Karpas-422 (cell line): ENCODE measurements around the gene ASPSCR1. TPM values are rescaled to one million over a fixed set of nuclear protein-coding genes. Genes with fewer than 3 reads are reported as not detected.

Experiments
- DNase-seq: peaks from one replicate; pipeline ENCODE4 v3.0.0-alpha.2; 2015
- H2AFZ ChIP-seq: fragments of 200-600 bp; sonication (generic); 2 replicates; pipeline ENCODE4 v1.6.1; 2014; ENCODE audit warnings: antibody characterized with exemption, low read length, mixed read lengths
- H3K27ac ChIP-seq: fragments of 200-600 bp; sonication (generic); 2 replicates; pipeline ENCODE4 v1.5.1; 2014; ENCODE audit warnings: mild to moderate bottlenecking, low read length, moderate library complexity
- H3K27me3 ChIP-seq: fragments of 200-600 bp; sonication (generic); 2 replicates; pipeline ENCODE4 v1.6.1; 2014; ENCODE audit warnings: low read length, mixed read lengths
- H3K36me3 ChIP-seq: fragments of 200-600 bp; sonication (generic); 2 replicates; pipeline ENCODE4 v1.6.1; 2014; ENCODE audit warnings: low read length, mixed read lengths; ENCODE audit not compliant: insufficient read depth
- H3K4me1 ChIP-seq: fragments of 200-600 bp; sonication (generic); 2 replicates; pipeline ENCODE4 v1.6.1; 2014; ENCODE audit warnings: mild to moderate bottlenecking, low read length, mixed read lengths
- H3K4me2 ChIP-seq: fragments of 200-600 bp; sonication (generic); 2 replicates; pipeline ENCODE4 v1.6.1; 2014; ENCODE audit warnings: low read length, low read depth, mild to moderate bottlenecking; ENCODE audit not compliant: poor library complexity, severe bottlenecking
- H3K4me3 ChIP-seq: fragments of 200-600 bp; sonication (generic); 2 replicates; pipeline ENCODE4 v1.5.1; 2014; ENCODE audit warnings: mild to moderate bottlenecking, antibody characterized with exemption, low read length, mixed read lengths
- H3K79me2 ChIP-seq: fragments of 200-600 bp; sonication (generic); 2 replicates; pipeline ENCODE4 v1.6.1; 2014; ENCODE audit warnings: mild to moderate bottlenecking, low read length, mixed read lengths
- H3K9ac ChIP-seq: fragments of 200-600 bp; sonication (generic); 2 replicates; pipeline ENCODE4 v1.6.0; 2014; ENCODE audit warnings: low read length
- H3K9me2 ChIP-seq: fragments of 200-600 bp; sonication (generic), shearing (Covaris generic); replicated peaks from 2 replicates; pipeline ENCODE4 v1.6.0; 2014; ENCODE audit warnings: mild to moderate bottlenecking, low read length, moderate library complexity; ENCODE audit not compliant: insufficient read depth
- H3K9me3 ChIP-seq: fragments of 300-700, 200-600 bp; sonication (generic); 2 replicates; pipeline ENCODE4 v1.6.1; 2014; ENCODE audit warnings: low read length, mixed read lengths
- H4K20me1 ChIP-seq: fragments of 200-600 bp; sonication (generic); 2 replicates; pipeline ENCODE4 v1.6.1; 2014; ENCODE audit warnings: mild to moderate bottlenecking, antibody characterized with exemption, low read length, low read depth; ENCODE audit not compliant: insufficient read depth
- total RNA-seq: library from RNA; depleted of rRNA; stranded (reverse); fragments of >200 nt; shearing (Covaris generic); gene quantifications from 2 replicates; pipeline ENCODE4 v1.2.3, GENCODE V29; 2014; ENCODE audit warnings: low replicate concordance

Gene ASPSCR1
- total RNA-seq, 1 experiment from 2014 or later: 38.7 TPM

DNA sequence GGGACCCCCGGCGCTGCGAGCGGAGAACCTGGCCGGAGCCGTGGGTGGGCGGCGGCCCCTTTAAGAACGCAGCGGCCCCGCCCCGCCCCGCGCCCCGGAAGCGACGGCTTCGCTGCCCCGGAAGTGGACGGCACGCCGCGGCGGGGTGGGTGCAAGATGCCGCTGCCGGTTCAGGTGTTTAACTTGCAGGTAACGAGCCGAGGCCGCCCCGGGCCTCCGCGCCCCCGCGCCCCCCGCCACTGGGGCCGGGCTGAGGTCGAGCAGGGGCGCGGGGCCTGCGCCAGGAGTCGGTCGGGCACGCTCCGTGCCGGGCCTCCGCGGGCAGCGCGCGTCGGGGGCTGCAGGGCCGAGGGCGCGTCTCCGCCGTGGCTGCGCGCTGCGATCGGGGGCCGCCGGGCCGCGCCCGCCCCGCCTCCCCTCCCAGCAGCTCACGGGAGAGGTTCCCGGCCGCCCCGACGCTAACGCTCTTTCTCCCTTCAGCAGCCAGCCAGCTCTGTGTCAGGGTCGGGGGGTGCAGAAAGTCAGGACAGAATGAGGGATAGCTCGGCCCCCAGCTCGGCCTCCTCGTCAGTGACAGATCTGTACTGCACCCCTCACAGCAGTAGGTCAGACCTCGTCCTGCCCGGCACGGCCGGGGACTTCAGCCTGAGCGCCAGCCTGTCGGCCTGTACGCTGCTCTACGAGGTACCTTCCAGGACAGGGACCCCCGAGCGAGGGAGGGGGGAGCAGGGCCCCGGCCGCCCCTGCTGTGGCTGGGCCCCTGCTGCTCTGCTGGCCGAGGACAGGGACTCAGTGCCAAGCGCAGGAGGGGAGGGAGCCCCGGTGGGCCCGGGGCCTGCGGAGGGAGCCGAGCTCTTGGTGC is 74.6 kb downstream of the ASPSCR1 start, which contains the start of the genes GPS1 and RFNG:
Gene GPS1, plus strand, starts transcription at position 123 of the 862 bp plus-strand sequence. Its CDS starts 34 bp downstream, at position 157.
Gene RFNG, minus strand, starts transcription at position 36 of the 862 bp plus-strand sequence. CDS start 45 bp downstream, outside the sequence.
- peaks cover 17% of the 10 kb centered on the region; the same call in 1 of the 2 replicates for H4K20me1 ChIP-seq
- H3K27me3 ChIP-seq: no peaks in the 10 kb centered on the region
- H3K9me3 ChIP-seq: no peaks in the 10 kb centered on the region
- H2AFZ ChIP-seq: no peak within 1 kb of the TSS
- no peaks in the 10 kb centered on the region for H3K9me2 ChIP-seq
- peak within 1 kb of the TSS; percentile 96 for H3K9ac ChIP-seq
- DNase-seq: peak; percentile 92
- H3K4me3 ChIP-seq: peak within 1 kb of the TSS; percentile 99
- H3K79me2 ChIP-seq: peaks cover 17% of the 10 kb centered on the region
- H3K4me1 ChIP-seq: peaks cover 30% of the 10 kb centered on the region
- no peak within 1 kb of the TSS for H3K27ac ChIP-seq
- H3K36me3 ChIP-seq: no peaks in the 10 kb centered on the region
- peak within 1 kb of the TSS; percentile 95 for H3K4me2 ChIP-seq

DNA sequence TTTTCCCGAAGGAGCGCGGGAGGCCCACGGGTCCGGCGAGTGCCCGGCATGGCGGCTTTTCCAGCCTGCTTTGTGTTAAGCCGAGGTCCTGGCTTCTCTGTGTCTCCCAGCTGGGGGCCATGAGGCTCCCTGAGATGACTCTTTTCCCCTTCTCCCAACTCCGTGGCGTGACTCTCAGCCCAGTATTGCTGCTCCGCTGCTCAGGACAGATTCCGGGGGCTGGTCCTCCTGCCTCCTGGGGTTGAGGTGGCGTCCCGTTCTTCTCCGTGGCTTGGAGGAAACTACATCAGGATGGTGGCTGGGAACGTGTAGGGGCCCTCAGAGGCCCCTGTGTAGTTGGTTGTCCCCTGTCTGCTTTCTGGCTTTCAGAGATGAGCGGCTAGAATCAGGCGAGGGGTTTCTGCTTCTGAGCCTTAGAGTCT is 75.2 kb downstream of the ASPSCR1 start:
- Histone ChIP-seq H4K20me1 (peaks cover 17% of the 10 kb centered on the region; the same call in 1 of the 2 replicates), H3K27me3 (no peaks in the 10 kb centered on the region), H3K9me2 (no peaks in the 10 kb centered on the region), H3K36me3 (no peaks in the 10 kb centered on the region), H2AFZ (no peak overlapping the region), H3K9ac (peak overlapping the region; percentile 96), H3K9me3 (no peaks in the 10 kb centered on the region), H3K4me3 (peak overlapping the region; percentile 99), H3K4me1 (peaks cover 30% of the 10 kb centered on the region), H3K79me2 (peaks cover 17% of the 10 kb centered on the region), H3K4me2 (peak overlapping the region; percentile 95), H3K27ac (no peak overlapping the region)
- no peak for DNase-seq

DNA sequence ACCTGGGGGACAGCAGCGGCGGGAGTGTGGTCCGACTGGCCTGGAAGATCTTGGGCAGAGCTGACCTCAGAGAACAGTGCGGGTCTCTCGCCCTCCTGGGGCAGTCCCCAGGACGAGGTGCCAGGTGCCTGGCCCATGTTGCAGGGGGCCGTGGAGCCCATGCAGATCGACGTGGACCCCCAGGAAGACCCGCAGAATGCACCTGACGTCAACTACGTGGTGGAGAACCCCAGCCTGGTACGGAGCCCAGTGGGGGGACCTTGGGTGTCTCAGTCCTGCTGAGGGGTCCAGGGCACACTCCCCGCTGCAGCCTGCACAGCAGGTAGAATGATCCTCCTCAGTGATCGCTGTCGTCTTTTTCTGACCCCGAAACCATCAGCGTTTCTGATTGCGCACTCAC is 75.7 kb downstream of the ASPSCR1 start:
- no peaks in the 10 kb centered on the region for H3K36me3 ChIP-seq
- no peaks in the 10 kb centered on the region for H3K27me3 ChIP-seq
- H3K4me2 ChIP-seq: peak overlapping the region; percentile 95
- no peak for DNase-seq
- no peaks in the 10 kb centered on the region for H3K9me3 ChIP-seq
- no peaks in the 10 kb centered on the region for H3K9me2 ChIP-seq
- H3K4me1 ChIP-seq: peaks cover 30% of the 10 kb centered on the region
- H3K4me3 ChIP-seq: peak overlapping the region; percentile 99
- no peak overlapping the region for H2AFZ ChIP-seq
- H3K27ac ChIP-seq: no peak overlapping the region
- H3K79me2 ChIP-seq: peaks cover 17% of the 10 kb centered on the region
- H4K20me1 ChIP-seq: peaks cover 17% of the 10 kb centered on the region; the same call in 1 of the 2 replicates
- H3K9ac ChIP-seq: peak overlapping the region; percentile 96

DNA sequence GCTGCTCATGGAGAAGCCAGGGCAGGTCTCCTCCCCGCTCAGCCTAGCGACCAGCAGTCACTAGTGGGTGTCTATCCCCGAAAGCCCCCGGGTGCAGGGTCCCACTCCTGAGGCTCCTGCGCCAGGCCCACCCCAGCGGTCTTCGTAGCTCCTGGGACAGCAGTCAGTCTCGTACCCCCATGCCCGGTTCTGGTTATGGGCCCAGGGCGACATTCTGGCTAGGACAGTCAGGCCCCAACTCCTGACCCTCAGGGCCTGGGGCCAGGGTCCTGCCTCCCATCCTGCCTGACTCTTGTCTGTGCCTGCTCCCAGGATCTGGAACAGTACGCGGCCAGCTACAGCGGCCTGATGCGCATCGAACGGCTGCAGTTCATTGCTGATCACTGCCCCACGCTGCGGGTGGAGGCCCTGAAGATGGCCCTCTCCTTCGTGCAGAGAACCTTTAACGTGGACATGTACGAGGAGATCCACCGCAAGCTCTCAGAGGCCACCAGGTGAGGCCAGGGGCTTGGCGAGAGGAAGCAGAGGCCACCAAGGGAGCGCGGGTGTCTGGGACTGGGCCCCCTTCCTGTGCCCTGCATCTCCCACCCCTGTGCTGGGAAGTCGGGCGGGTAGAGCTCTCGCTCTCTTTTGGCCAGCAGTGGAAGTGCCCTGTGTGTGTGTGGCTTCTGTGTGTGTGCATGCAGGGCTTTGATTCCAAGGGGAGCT is 76.3 kb downstream of the ASPSCR1 start:
- peak overlapping the region; percentile 95 for H3K4me2 ChIP-seq
- no peak for DNase-seq
- no peaks in the 10 kb centered on the region for H3K27me3 ChIP-seq
- H3K9ac ChIP-seq: peak overlapping the region; percentile 96
- peaks cover 17% of the 10 kb centered on the region; the same call in 1 of the 2 replicates for H4K20me1 ChIP-seq
- H3K9me3 ChIP-seq: no peaks in the 10 kb centered on the region
- no peak overlapping the region for H3K27ac ChIP-seq
- H3K79me2 ChIP-seq: peaks cover 17% of the 10 kb centered on the region
- no peak overlapping the region; the same call in 1 of the 2 replicates for H3K4me3 ChIP-seq
- no peaks in the 10 kb centered on the region for H3K36me3 ChIP-seq
- no peaks in the 10 kb centered on the region for H3K9me2 ChIP-seq
- peaks cover 31% of the 10 kb centered on the region for H3K4me1 ChIP-seq
- H2AFZ ChIP-seq: no peak overlapping the region

DNA sequence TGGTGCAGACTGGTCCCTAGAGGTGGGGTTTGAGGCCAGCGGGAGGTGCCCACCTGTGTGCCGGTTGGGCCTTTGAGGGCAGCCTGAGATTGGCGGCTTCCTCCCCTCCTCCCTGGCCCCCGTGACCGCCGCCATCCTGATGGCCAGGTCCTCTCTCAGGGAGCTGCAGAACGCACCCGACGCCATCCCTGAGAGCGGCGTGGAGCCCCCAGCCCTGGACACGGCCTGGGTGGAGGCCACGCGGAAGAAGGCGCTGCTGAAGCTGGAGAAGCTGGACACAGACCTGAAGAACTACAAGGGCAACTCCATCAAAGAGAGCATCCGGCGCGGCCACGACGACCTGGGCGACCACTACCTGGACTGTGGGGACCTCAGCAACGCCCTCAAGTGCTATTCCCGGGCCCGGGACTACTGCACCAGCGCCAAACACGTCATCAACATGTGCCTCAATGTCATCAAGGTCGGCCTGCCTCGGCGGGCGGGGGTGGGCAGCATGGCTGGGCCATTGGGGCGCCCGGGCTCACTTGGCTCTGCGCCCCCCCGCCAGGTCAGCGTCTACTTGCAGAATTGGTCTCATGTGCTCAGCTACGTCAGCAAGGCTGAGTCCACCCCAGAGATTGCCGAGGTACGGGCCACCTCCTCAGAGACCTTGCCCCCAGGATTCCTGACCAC is 77.1 kb downstream of the ASPSCR1 start:
- H3K36me3 ChIP-seq: no peaks in the 10 kb centered on the region
- no peak for DNase-seq

DNA sequence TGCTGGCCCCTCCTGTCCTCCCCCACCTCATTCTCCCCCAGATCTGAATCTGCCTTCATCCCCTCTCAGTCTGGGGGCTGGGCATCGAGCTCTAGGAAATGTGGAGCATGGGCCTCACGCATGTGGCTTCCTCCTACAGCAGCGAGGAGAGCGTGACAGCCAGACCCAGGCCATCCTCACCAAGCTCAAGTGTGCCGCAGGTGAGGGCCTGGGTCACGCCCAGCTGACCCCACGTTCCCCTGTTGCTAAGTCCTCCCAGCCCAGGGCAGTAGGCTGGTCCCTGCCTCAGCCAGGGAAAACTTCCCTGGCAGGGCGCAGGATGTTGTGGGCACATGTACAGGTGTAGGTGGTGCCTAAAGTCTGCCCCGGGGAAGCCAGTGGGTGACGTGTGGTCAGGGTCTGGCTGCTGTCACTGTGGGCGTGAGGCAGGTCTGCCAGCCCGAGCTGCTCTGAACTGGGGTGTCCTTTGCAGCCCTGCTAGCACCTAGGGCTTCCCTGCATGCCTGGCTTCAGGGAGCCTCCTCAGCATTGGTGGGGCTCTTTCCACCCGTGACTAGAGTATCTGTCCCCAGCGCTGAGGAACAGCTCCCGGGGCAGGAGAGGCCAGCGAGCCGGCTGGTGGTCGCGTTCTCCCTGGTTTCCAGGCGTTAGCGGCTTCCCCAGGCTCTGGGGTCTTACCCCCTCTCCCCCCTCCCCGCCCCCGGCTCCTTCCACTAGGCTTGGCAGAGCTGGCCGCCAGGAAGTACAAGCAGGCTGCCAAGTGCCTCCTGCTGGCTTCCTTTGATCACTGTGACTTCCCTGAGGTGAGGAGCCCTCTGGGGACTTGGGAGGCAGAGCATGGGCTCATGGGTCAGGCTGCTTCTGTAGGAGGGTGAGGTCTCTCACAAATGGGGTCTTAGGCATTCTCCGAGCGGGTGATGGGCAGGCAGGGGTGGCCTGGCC is 77.9 kb downstream of the ASPSCR1 start:
- H3K27me3 ChIP-seq: no peaks in the 10 kb centered on the region
- H3K27ac ChIP-seq: no peak overlapping the region
- H3K9me3 ChIP-seq: no peaks in the 10 kb centered on the region
- no peaks in the 10 kb centered on the region for H3K36me3 ChIP-seq
- peaks cover 17% of the 10 kb centered on the region; the same call in 1 of the 2 replicates for H4K20me1 ChIP-seq
- DNase-seq: no peak
- H3K9me2 ChIP-seq: no peaks in the 10 kb centered on the region
- H3K4me2 ChIP-seq: no peak overlapping the region
- peaks cover 17% of the 10 kb centered on the region for H3K79me2 ChIP-seq
- H3K4me1 ChIP-seq: peaks cover 29% of the 10 kb centered on the region
- H2AFZ ChIP-seq: no peak overlapping the region
- H3K9ac ChIP-seq: no peak overlapping the region
- H3K4me3 ChIP-seq: no peak overlapping the region

More for the DNA sequence above, 77.1 kb downstream of the ASPSCR1 start:
- H3K27ac ChIP-seq: no peak overlapping the region
- H3K4me2 ChIP-seq: no peak overlapping the region
- H3K9me2 ChIP-seq: no peaks in the 10 kb centered on the region
- H3K4me3 ChIP-seq: no peak overlapping the region
- no peak overlapping the region for H3K9ac ChIP-seq
- no peak overlapping the region for H2AFZ ChIP-seq
- H4K20me1 ChIP-seq: peaks cover 17% of the 10 kb centered on the region; the same call in 1 of the 2 replicates
- no peaks in the 10 kb centered on the region for H3K27me3 ChIP-seq
- no peaks in the 10 kb centered on the region for H3K9me3 ChIP-seq
- peaks cover 35% of the 10 kb centered on the region for H3K4me1 ChIP-seq
- peaks cover 17% of the 10 kb centered on the region for H3K79me2 ChIP-seq

DNA sequence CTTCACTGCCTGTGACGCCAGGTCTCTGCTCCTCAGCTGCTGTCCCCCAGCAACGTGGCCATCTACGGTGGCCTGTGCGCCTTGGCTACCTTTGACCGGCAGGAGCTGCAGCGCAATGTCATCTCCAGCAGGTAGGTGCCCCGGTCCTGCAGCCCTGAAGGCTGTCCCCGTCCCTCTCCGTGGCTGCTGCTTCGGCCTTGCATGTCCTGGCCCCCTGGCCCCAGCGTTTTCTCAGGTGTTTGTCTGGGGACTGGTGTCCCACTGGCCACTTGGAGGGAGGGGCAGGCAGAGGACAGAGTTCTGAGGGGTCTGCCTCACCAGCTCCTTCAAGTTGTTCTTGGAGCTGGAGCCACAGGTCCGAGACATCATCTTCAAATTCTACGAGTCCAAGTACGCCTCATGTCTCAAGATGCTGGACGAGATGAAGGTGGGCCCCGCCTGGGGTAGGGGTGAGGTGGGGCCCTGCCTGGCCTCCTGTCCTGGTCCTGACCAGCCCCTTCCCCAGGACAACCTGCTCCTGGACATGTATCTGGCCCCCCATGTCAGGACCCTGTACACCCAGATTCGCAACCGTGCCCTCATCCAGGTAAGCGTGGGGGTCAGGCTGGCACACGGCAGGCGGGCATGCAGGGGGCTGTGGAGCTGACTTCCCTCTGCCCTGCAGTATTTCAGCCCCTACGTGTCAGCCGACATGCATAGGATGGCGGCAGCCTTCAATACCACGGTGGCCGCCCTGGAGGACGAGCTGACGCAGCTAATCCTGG is 78.7 kb downstream of the ASPSCR1 start:
- H3K4me1 ChIP-seq: peaks cover 21% of the 10 kb centered on the region
- H3K27ac ChIP-seq: no peak overlapping the region
- peaks cover 17% of the 10 kb centered on the region for H3K79me2 ChIP-seq
- no peak overlapping the region for H2AFZ ChIP-seq
- no peaks in the 10 kb centered on the region for H3K36me3 ChIP-seq
- H3K4me3 ChIP-seq: no peak overlapping the region
- H3K27me3 ChIP-seq: no peaks in the 10 kb centered on the region
- H3K9me3 ChIP-seq: no peaks in the 10 kb centered on the region
- no peak overlapping the region for H3K9ac ChIP-seq
- H4K20me1 ChIP-seq: peaks cover 17% of the 10 kb centered on the region; the same call in 1 of the 2 replicates
- no peak for DNase-seq
- H3K9me2 ChIP-seq: no peaks in the 10 kb centered on the region
- H3K4me2 ChIP-seq: no peak overlapping the region
